OCI-LY1 (cell line): ENCODE results near the gene STK11IP.

ENCODE experiments used
- H2AFZ ChIP-seq: fragments of 200-600 bp; sonication (generic), shearing (Covaris generic); 2 replicates; pipeline ENCODE4 v1.6.0; 2014; ENCODE audit warnings: antibody characterized with exemption, mild to moderate bottlenecking, low read length
- H3F3A ChIP-seq: fragments of 200-600 bp; sonication (generic), shearing (Covaris generic); 2 replicates; pipeline ENCODE4 v1.6.0; 2014; ENCODE audit warnings: mild to moderate bottlenecking, antibody characterized with exemption, low read length, moderate library complexity; ENCODE audit not compliant: insufficient read depth
- H3K27ac ChIP-seq: fragments of 200-600 bp; sonication (generic); 2 replicates; pipeline ENCODE4 v1.5.1; 2014; ENCODE audit warnings: low read length, mixed run types, mild to moderate bottlenecking, low read depth; ENCODE audit not compliant: poor library complexity, severe bottlenecking
- H3K27me3 ChIP-seq: fragments of 200-600 bp; sonication (generic); 2 replicates; pipeline ENCODE4 v1.6.0; 2014; ENCODE audit warnings: antibody characterized with exemption, mild to moderate bottlenecking, low read length, moderate library complexity; ENCODE audit not compliant: insufficient read depth
- H3K36me3 ChIP-seq: fragments of 200-600 bp; sonication (generic); 2 replicates; pipeline ENCODE4 v1.6.1; 2014; ENCODE audit warnings: mild to moderate bottlenecking, antibody characterized with exemption, low read length, moderate library complexity, mixed read lengths; ENCODE audit not compliant: insufficient read depth
- H3K4me1 ChIP-seq: fragments of 200-600 bp; sonication (generic); 2 replicates; pipeline ENCODE4 v1.5.1; 2014; ENCODE audit warnings: mild to moderate bottlenecking, low read length, moderate library complexity; ENCODE audit not compliant: insufficient read depth, severe bottlenecking
- H3K4me2 ChIP-seq: fragments of 200-600 bp; sonication (generic), shearing (Covaris generic); 2 replicates; pipeline ENCODE4 v1.6.1; 2014; ENCODE audit warnings: low read length
- H3K4me3 ChIP-seq: fragments of 200-600 bp; sonication (generic); 2 replicates; pipeline ENCODE4 v1.5.1; 2014; ENCODE audit warnings: low read length, low read depth, mild to moderate bottlenecking, mixed read lengths; ENCODE audit not compliant: poor library complexity, severe bottlenecking
- H3K79me2 ChIP-seq: fragments of 200-600 bp; shearing (Covaris generic); 2 replicates; pipeline ENCODE4 v1.6.1; 2016; ENCODE audit warnings: mixed run types, low read length, mixed read lengths; ENCODE audit not compliant: insufficient read depth
- H3K9ac ChIP-seq: fragments of 200-600 bp; sonication (generic), shearing (Covaris generic); 2 replicates; pipeline ENCODE4 v1.6.1; 2014; ENCODE audit warnings: mild to moderate bottlenecking, low read length, mixed read lengths
- H3K9me2 ChIP-seq: fragments of 200-600 bp; sonication (generic), shearing (Covaris generic); 2 replicates; pipeline ENCODE4 v1.6.1; 2014; ENCODE audit warnings: low read depth, mild to moderate bottlenecking, low read length, mixed read lengths
- H3K9me3 ChIP-seq: fragments of 200-600 bp; shearing (Covaris generic); 2 replicates; pipeline ENCODE4 v1.6.1; 2014; ENCODE audit warnings: low read length, mixed read lengths
- H4K20me1 ChIP-seq: fragments of 200-600 bp; sonication (generic), shearing (Covaris generic); 2 replicates; pipeline ENCODE4 v1.6.0; 2016; ENCODE audit warnings: mild to moderate bottlenecking, low read length; ENCODE audit not compliant: insufficient read depth
- EZH2 ChIP-seq: fragments of 200-600 bp; sonication (generic), shearing (Covaris generic); IDR thresholded peaks from 2 replicates; pipeline ENCODE4 v1.8.0; 2017; ENCODE audit warnings: borderline replicate concordance, mixed run types, mild to moderate bottlenecking, antibody characterized with exemption, low read length, moderate library complexity, mixed read lengths
- TF ChIP-seq, protein P1 (sequence below): fragments of 200-600 bp; sonication (generic), shearing (Covaris generic); IDR thresholded peaks from 2 replicates; pipeline ENCODE4 v1.5.1; 2017; ENCODE audit warnings: mild to moderate bottlenecking, antibody characterized with exemption, low read length, moderate library complexity, mixed read lengths

STK11IP gene

GRCh38 chr2:219661955-219662395, 64.3 kb downstream of the STK11IP start:
- Histone ChIP-seq H3K9ac (no peak overlapping the region), H3K4me1 (no peaks in the 10 kb centered on the region), H3F3A (no peaks in the 10 kb centered on the region), H3K36me3 (no peaks in the 10 kb centered on the region), H3K9me2 (no peaks in the 10 kb centered on the region), H3K27ac (no peak overlapping the region), H3K4me2 (no peak overlapping the region), H4K20me1 (no peaks in the 10 kb centered on the region), H2AFZ (no peak overlapping the region), H3K27me3 (no peaks in the 10 kb centered on the region), H3K79me2 (no peaks in the 10 kb centered on the region), H3K4me3 (no peak overlapping the region), H3K9me3 (no peaks in the 10 kb centered on the region)
- TF ChIP-seq, protein P1, sequence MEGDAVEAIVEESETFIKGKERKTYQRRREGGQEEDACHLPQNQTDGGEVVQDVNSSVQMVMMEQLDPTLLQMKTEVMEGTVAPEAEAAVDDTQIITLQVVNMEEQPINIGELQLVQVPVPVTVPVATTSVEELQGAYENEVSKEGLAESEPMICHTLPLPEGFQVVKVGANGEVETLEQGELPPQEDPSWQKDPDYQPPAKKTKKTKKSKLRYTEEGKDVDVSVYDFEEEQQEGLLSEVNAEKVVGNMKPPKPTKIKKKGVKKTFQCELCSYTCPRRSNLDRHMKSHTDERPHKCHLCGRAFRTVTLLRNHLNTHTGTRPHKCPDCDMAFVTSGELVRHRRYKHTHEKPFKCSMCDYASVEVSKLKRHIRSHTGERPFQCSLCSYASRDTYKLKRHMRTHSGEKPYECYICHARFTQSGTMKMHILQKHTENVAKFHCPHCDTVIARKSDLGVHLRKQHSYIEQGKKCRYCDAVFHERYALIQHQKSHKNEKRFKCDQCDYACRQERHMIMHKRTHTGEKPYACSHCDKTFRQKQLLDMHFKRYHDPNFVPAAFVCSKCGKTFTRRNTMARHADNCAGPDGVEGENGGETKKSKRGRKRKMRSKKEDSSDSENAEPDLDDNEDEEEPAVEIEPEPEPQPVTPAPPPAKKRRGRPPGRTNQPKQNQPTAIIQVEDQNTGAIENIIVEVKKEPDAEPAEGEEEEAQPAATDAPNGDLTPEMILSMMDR: no peak
- no peak for TF ChIP-seq EZH2

DNA sequence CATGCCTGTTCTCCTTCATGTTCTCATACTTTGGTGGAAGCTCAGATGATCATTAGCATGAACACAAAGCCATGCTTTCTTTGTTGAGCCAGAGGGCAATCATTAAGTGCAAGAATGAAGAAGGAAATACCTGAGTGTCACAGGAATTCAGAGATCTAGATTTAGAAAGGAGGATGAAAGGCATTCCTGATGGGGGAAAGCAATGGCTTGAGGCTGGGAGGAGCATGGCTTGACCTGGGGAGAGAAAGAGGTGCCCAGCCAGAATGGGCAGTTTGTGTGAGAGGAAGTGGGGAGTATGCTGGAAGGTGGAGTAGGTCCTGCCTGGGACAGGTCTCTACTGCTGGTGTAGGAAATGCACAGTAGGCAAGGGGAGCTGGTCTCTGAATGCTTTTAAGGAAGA, 64.9 kb downstream of the STK11IP start:
- no peak overlapping the region for H3K27ac ChIP-seq
- no peak overlapping the region for H3K9ac ChIP-seq

DNA sequence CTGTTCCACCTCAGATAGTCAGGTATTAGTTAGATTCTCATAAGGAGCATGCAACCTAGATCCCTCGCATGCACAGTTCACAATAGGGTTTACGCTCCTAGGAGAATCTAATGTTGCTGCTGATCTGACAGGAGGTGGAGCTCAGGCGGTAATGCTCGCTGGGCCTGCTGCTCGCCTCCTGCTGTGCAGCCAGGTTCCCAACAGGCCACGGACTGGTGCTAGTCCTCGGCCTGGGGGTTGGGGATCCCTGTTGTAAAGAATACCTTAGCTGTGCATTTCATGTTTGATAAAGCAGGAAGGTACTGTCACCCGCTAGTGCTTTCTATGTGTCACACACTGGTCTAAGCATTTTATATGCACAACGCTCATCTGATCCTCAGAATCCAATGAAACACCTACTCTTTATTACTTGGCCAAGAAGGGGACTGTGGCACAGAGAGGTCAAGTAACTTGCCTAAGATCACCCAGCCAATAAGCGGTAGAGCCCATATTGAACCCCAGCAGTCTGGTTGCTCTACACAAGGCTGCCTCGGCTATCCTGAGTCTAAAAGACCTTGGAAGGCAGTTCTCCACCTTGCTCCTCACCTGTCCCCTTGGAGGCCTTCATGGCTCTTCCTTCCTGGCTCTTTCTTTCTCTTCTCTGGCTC, 65.6 kb downstream of the STK11IP start:
- Histone ChIP-seq H3F3A (no peaks in the 10 kb centered on the region), H3K27me3 (no peaks in the 10 kb centered on the region), H3K27ac (no peak overlapping the region), H3K4me3 (no peak overlapping the region), H3K4me2 (no peak overlapping the region), H3K4me1 (no peaks in the 10 kb centered on the region), H3K9ac (no peak overlapping the region), H3K9me2 (no peaks in the 10 kb centered on the region), H3K9me3 (no peaks in the 10 kb centered on the region), H3K79me2 (no peaks in the 10 kb centered on the region), H4K20me1 (no peaks in the 10 kb centered on the region), H3K36me3 (no peaks in the 10 kb centered on the region), H2AFZ (no peak overlapping the region)
- no peak for TF ChIP-seq EZH2
- TF ChIP-seq, protein P1: no peak

More for the DNA sequence above, 64.9 kb downstream of the STK11IP start:
- Histone ChIP-seq H3K4me2 (no peak overlapping the region), H3F3A (no peaks in the 10 kb centered on the region), H4K20me1 (no peaks in the 10 kb centered on the region), H3K4me3 (no peak overlapping the region), H3K79me2 (no peaks in the 10 kb centered on the region), H2AFZ (no peak overlapping the region), H3K27me3 (no peaks in the 10 kb centered on the region), H3K9me3 (no peaks in the 10 kb centered on the region), H3K4me1 (no peaks in the 10 kb centered on the region), H3K9me2 (no peaks in the 10 kb centered on the region), H3K36me3 (no peaks in the 10 kb centered on the region)
- no peak for TF ChIP-seq EZH2
- TF ChIP-seq, protein P1: no peak
